HFF-Myc (cell line): ENCODE data around the gene HAX1.
"Not testable (repeated sequence)": the region's sequence is repeated elsewhere in the genome, so short reads cannot be mapped to it uniquely, and the experiment has no call there.

Source experiments
- DNase-seq: peaks from one replicate; pipeline ENCODE4 v3.0.0-alpha.2; 2011; ENCODE audit warnings: low read depth; ENCODE audit errors: extremely low read depth
- H3K4me3 ChIP-seq: replicated peaks from 2 replicates; pipeline ENCODE4 v1.5.1; 2011; ENCODE audit warnings: low read depth, mild to moderate bottlenecking, control low read depth, low read length
- TF ChIP-seq, protein P1 (sequence below): IDR thresholded peaks from 2 replicates; pipeline ENCODE4 v1.5.1; 2012; ENCODE audit warnings: mild to moderate bottlenecking, low read depth, low read length, control low read depth; ENCODE audit errors: missing control alignments

Gene HAX1

DNA sequence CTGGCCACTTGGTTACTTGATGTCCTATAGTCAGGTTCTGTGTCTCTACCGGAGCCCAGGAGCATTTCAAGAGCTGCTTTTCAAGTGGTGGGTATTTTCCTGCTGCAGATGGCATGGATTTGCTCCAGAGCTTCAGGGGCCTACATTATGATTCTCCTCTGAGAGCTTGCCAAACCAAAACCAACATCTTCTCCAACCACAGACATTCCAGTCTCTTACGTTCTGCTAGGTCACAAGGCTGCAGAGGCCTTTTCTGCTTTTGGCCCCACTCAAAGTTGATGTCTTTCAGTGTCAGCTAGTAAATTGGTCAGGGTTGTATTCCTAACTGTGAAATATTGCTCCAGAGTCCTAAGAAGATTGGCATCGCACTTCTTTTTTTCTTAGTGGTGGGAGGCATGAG, 33.7 kb downstream of the HAX1 start:
- no peak for DNase-seq
- no peak overlapping the region for H3K4me3 ChIP-seq
- TF ChIP-seq, protein P1, sequence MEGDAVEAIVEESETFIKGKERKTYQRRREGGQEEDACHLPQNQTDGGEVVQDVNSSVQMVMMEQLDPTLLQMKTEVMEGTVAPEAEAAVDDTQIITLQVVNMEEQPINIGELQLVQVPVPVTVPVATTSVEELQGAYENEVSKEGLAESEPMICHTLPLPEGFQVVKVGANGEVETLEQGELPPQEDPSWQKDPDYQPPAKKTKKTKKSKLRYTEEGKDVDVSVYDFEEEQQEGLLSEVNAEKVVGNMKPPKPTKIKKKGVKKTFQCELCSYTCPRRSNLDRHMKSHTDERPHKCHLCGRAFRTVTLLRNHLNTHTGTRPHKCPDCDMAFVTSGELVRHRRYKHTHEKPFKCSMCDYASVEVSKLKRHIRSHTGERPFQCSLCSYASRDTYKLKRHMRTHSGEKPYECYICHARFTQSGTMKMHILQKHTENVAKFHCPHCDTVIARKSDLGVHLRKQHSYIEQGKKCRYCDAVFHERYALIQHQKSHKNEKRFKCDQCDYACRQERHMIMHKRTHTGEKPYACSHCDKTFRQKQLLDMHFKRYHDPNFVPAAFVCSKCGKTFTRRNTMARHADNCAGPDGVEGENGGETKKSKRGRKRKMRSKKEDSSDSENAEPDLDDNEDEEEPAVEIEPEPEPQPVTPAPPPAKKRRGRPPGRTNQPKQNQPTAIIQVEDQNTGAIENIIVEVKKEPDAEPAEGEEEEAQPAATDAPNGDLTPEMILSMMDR, result no peak

DNA sequence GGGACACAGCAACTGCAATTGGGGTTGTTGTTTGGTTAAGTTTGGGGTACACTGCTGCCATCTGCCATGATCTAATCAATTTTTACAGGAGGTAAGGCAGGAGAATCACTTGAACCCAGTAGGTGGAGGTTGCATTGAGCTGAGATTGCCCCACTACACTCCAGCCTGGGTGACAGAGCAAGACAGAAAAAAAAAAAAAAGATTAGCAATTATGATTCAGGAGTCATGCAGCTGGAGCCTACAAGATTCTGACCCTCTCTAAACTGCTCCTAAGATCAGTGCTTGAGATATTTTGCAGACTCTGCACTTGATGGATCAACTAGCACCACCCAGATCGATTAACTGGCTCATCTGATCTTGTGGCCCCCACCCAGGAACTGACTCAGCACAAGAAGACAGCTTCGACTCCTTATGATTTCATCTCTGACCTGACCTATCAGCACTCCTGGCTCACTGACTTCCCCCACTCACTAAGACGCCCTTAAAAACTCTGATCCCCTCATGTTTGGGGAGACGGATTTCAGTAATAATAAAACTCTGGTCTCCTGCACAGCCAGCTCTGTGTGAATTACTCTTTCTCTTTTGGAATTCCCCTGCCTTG, 35.3 kb downstream of the HAX1 start:
- not testable (repeated sequence) for H3K4me3 ChIP-seq, DNase-seq

DNA sequence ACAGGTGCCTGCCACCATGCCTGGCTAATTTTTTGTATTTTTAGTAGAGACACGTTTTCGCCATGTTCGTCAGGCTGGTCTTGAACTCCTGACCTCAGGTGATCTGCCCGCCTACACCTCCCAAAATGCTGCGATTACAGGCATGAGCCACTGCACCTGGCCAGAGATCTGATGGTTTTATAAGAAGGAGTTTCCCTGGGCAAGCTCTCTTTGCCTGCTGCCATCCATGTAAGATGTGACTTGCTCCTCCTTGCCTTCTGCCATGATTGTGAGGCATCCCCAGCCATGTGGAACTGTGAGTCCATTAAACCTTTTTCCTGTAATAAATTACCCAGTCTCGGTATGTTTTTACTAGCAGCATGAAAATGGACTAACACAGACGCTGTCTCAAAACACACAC, 36.7 kb downstream of the HAX1 start:
- not testable (repeated sequence) for H3K4me3 ChIP-seq, DNase-seq

DNA sequence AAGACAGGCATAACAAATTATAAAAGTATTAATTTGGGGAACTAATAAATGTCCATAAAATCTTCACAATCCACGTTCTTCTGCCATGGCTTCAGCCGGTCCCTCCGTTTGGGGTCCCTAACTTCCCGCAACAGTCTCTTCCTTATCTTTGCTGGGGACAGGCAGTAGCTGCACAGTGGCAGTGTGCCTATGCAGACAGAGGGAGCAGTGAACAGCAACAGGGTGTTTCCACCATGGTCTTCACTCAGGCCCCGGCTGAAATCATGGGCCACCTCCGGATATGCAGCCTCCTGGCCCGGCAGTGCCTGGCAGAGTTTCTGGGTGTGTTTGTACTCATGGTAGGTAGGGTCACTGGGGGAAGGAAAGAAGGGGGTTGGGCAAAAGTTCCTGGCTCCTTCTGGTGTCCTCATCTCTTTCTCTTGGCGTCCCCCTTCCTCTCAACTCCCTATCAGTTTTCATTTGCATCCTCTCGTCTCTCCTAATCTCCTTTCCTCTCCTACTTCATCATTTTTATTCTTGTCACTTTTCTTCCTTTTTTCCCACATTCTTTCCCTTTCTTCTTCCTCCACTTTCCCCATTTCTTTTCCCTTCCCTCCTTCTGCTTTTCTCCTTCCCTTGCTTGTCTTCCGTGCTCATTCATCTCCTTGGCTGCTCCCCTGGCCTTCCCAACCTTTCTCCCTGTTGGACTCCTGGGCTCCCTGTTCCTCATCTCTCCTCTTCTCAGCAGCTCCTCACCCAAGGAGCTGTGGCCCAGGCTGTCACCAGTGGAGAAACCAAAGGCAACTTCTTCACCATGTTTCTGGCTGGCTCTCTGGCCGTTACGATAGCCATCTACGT, 40.0 kb downstream of the HAX1 start:
- not testable (repeated sequence) for DNase-seq, H3K4me3 ChIP-seq

DNA sequence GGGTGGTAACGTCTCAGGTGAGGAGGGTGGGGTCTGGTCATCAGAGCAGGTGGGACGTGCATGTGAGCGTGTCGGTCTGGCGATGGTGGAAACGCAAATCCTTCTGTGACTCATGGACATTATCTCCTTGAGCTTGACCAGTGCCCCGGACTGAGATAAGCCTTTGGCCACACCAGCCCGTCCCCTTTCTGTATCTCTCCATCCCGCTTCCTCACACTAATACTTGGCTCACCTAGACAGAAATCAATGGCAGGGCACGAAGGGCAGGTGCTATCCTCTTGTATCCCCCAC, 40.6 kb downstream of the HAX1 start:
- no peak for DNase-seq
- H3K4me3 ChIP-seq, result no peak overlapping the region
- TF ChIP-seq, protein P1, result no peak

DNA sequence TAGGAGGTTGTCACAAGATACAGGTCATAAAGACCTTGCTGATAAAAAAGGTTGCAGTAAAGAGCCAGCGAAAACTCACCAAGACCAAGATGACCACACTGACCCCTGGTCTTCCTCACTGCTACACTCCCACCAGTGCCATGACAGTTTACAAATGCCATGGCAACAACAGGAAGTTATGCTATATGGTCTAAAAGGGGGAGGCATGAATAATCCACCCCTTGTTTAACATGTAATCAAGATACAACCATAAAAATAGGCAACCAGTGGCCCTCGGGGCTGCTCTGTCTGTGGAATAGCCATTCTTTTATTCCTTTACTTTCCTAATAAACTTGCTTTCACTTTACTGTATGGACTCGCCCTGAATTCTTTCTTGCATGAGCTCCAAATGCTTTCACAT, 41.8 kb downstream of the HAX1 start:
- H3K4me3 ChIP-seq, DNase-seq: not testable (repeated sequence)

DNA sequence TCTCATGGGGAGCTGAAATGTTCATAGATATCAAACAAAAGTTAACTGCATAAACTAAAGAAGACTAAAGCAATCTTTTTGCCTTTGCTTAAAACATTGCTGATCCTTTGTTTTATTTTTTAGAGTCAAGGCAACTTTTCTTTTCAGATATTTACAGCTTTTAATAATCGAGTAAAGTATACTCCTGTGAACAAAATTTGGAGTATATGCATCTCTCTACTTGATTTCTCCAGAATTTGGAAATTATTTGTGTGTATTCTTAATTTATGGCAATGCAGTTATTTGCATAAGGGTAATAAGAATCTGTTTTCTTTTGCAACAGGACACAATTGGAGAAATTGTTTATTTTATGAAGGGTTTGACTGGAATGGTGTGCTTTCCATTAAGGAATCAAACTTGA, 44.3 kb downstream of the HAX1 start:
- TF ChIP-seq, protein P1, result no peak
- H3K4me3 ChIP-seq, result no peak overlapping the region
- no peak for DNase-seq

DNA sequence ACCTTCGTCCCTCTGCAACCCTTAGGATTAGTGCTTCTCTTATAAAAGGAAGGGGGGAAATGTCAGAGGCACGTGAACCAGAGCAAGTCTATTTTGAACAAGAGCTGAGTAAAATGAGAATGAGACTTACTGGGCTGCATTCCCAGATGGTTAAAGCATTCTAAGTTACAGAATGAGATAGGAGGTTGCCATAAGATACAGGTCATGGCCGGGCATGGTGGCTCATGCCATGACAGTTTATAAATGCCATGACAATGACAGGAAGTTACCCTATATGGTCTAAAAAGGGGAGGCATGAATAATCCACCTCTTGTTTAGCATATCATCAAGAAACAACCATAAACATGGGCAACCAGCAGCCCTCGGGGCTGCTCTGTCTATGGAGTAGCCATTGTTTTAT, 46.0 kb downstream of the HAX1 start:
- H3K4me3 ChIP-seq, result no peak overlapping the region
- DNase-seq, result no peak
- TF ChIP-seq, protein P1, result no peak

DNA sequence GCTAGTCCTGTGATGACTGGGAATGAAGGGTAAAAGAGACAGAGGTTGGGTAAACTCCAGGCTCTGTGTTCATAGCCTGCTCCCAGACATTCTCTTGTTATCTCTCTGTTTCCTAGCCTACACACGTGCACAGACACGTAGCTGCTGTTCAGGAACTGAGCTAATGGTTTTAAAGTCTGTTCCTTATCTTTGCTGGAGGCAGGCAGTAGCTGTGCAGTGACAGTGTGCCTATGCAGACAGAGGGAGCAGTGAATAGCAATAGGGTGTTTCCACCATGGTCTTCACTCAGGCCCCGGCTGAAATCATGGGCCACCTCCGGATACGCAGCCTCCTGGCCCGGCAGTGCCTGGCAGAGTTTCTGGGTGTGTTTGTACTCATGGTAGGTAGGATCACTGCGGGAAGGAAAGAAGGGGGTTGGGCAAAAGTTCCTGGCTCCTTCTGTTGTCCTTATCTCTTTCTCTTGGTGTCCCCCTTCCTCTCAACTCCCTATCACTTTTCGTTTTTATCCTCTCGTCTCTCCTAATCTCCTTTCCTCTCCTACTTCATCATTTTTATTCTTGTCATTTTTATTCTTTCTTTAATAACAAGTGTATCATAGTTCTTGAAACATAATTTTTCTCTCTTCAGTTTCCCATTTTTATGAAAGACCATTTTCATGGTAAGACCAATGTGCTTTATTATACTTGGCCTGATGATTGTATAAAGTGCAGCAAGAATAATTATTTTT, 48.6 kb downstream of the HAX1 start, which contains the start of gene AQP10:
TSS of gene AQP10 (plus strand) at position 212 of the 727 bp plus-strand sequence. CDS start at position 275, 63 bp downstream.
- TF ChIP-seq, protein P1, result no peak
- no peak within 1 kb of the TSS for H3K4me3 ChIP-seq
- no peak for DNase-seq

DNA sequence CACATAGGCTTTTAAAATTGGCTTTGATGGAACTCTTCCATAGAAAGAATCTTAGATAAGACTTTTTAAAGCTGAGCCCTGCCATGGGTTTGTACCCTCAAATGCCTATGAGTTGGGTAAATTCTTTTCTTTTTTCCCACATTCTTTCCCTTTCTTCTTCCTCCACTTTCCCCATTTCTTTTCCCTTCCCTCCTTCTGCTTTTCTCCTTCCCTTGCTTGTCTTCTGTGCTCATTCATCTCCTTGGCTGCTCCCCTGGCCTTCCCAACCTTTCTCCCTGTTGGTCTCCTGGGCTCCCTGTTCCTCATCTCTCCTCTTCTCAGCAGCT, 49.1 kb downstream of the HAX1 start:
- H3K4me3 ChIP-seq, DNase-seq: not testable (repeated sequence)
